K562 (cell line): ENCODE data around the gene STXBP6. TPM values are rescaled to one million over a fixed set of nuclear protein-coding genes. Genes with fewer than 3 reads are reported as not detected.
A peak's percentile ranks its signal among the peaks of the same experiment; 100 is the strongest.

Source experiments
- AFF1 ChIP-seq, 2 experiments: fragments of 450-650 bp; IDR thresholded peaks; 2 replicates each; pipeline ENCODE4 v1.6.1; 2018; ENCODE audit warnings: mild to moderate bottlenecking in 2 of 2, low read depth in 1 of 2; ENCODE audit not compliant: partially characterized antibody in 2 of 2
- C11orf30 ChIP-seq: fragments of 450-650 bp; IDR thresholded peaks from 2 replicates; pipeline ENCODE4 v1.6.1; 2016; ENCODE audit warnings: low read depth, mild to moderate bottlenecking
- E2F6 ChIP-seq, 2 experiments: IDR thresholded peaks; 2 replicates each; pipeline ENCODE4 v1.6.1; 2011; ENCODE audit warnings: borderline replicate concordance in 1 of 2, control low read depth in 1 of 2, low read depth in 1 of 2, low read length in 1 of 2, mild to moderate bottlenecking in 1 of 2, mixed read lengths in 1 of 2, moderate library complexity in 1 of 2; ENCODE audit not compliant: insufficient read depth in 1 of 2, insufficient read length in 1 of 2, poor library complexity in 1 of 2, severe bottlenecking in 1 of 2; ENCODE audit errors: extremely low read depth in 1 of 2
- ELF4 ChIP-seq: fragments of 450-650 bp; formaldehyde crosslinking; IDR thresholded peaks from 2 replicates; pipeline ENCODE4 v1.4.0; 2022; ENCODE audit warnings: missing genetic modification characterization
- FOXM1 ChIP-seq, 2 experiments: fragments of 450-650 bp in 1 of 2; sonication (generic) in 1 of 2; formaldehyde crosslinking in 1 of 2; IDR thresholded peaks; 2 replicates each; pipeline versions ENCODE4 v1.6.1 to v1.9.0; 2017 to 2022; ENCODE audit warnings: low read depth in 2 of 2, mild to moderate bottlenecking in 2 of 2, missing genetic modification reagents in 1 of 2, moderate library complexity in 1 of 2
- PHB2 ChIP-seq: fragments of 450-650 bp; IDR thresholded peaks from 2 replicates; pipeline ENCODE4 v1.6.1; 2017; ENCODE audit warnings: low read depth
- TAL1 ChIP-seq: fragments of 450-650 bp; IDR thresholded peaks from 2 replicates; pipeline ENCODE4 v1.6.1; 2016; ENCODE audit warnings: mild to moderate bottlenecking
- ZMIZ1 ChIP-seq, 2 experiments: fragments of 150-350 bp in 1 of 2; IDR thresholded peaks; 2 replicates each; pipeline ENCODE4 v1.6.1; 2012 to 2016; ENCODE audit warnings: low read depth in 2 of 2, low read length in 2 of 2, mild to moderate bottlenecking in 1 of 2, moderate library complexity in 1 of 2
- ZNF79 ChIP-seq: fragments of 250-450 bp; sonication (Bioruptor Pico); IDR thresholded peaks from 2 replicates; pipeline ENCODE4 v1.4.0; 2020; ENCODE audit warnings: low read depth, mild to moderate bottlenecking, moderate library complexity
- polyA plus RNA-seq, 8 experiments: library from polyadenylated mRNA; depleted of rRNA in 4 of 8; stranded (reverse) in 5 of 8; unstranded in 3 of 8; fragments of >200 nt; fragmentation: Nextera tagmentation in 2 of 8; fragmentation: Illumina TruSeq in 1 of 8; extraction: Ambion mirVana in 2 of 8; extraction: Trizol in 1 of 8; gene quantifications; 2 replicates each; pipeline versions ENCODE4 v1.2.1 to v1.2.3, GENCODE V29; 2011 to 2014; ENCODE audit warnings: inconsistent platforms in 1 of 8, missing spikeins in 1 of 8
- total RNA-seq, 7 experiments: library from RNA; depleted of rRNA in 6 of 7; stranded (reverse); fragments of >200 nt in 6 of 7; fragmentation: Illumina TruSeq in 2 of 7; extraction: Trizol in 2 of 7; gene quantifications; 2 replicates each; pipeline versions ENCODE4 v1.2.1 to v1.2.3, GENCODE V29; 2011 to 2021; ENCODE audit warnings: low replicate concordance in 1 of 7

Gene STXBP6
- total and polyA plus RNA-seq, 9 of the 15 experiments (the other 6 are each of a cell fraction or from before 2014, with no cell fraction given), result 0.27 to 0.89 (median 0.59) TPM

- no peak for TF ChIP-seq AFF1 (IDR thresholded peaks at IDR 0.05; ENCODE audit: low read depth in 1 of 2, partially characterized antibody in 2 of 2)
- TF ChIP-seq ZMIZ1 (IDR thresholded peaks at IDR 0.05; ENCODE audit: low read depth in 2 of 2, low read length in 2 of 2), result no peak
- no peak for TF ChIP-seq FOXM1 (IDR thresholded peaks at IDR 0.05; ENCODE audit: low read depth)
- TF ChIP-seq FOXM1 (CRISPR knock-in tag; IDR thresholded peaks at IDR 0.05; ENCODE audit: low read depth), result no peak
- TF ChIP-seq ZNF79 (CRISPR knock-in tag), result no peak
- peak; percentile 95 for TF ChIP-seq C11orf30
- no peak for TF ChIP-seq E2F6 (IDR thresholded peaks at IDR 0.05; ENCODE audit: borderline replicate concordance in 1 of 2, extremely low read depth in 1 of 2, insufficient read depth in 1 of 2, insufficient read length in 1 of 2, low read depth in 1 of 2, low read length in 1 of 2, poor library complexity in 1 of 2, severe bottlenecking in 1 of 2)
- no peak for TF ChIP-seq TAL1
- no peak for TF ChIP-seq PHB2
- TF ChIP-seq ELF4, result no peak
Measured at GRCh38 chr14:25042362-25043299, 7.3 kb downstream of the STXBP6 start (continued).
